GM19193 (cell line): Measurements from ENCODE around the gene AKR1C2.

Experiments
- POLR2A ChIP-seq: IDR thresholded peaks from 4 replicates; pipeline ENCODE4 v1.6.1; 2011; ENCODE audit not compliant: insufficient read depth, insufficient read length; ENCODE audit errors: extremely low read depth

AKR1C2 gene

DNA sequence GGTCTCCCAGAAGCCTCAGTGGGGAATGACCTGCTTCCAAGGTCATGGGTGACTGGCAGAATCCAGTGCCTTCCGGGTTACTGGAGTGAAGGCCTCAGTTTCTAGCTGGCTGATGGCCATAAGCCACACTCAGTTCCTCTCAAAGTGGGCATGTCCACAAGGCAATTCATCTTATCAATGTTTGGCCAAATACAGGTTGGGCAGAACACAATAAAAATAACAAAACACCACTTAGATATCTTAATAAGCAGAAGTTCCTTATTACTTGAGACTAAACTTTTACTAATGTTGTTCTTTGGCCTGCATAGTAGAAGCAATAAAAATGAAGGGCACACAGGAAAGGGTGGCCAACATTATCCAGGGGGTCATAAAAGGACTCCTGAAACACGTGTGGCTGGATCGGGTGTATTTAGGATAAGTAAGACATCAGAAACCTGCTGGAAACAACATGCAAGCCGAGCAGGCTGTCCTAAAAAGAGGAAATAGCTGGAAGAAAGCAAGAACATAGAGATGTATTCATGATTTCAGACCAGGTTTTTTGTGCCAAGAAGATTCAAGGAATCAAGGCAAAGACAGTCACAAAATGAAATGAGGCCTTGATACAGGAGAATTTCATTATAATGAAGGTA lies 19.6 kb upstream of the AKR1C2 start:
- TF ChIP-seq POLR2A: no peak

DNA sequence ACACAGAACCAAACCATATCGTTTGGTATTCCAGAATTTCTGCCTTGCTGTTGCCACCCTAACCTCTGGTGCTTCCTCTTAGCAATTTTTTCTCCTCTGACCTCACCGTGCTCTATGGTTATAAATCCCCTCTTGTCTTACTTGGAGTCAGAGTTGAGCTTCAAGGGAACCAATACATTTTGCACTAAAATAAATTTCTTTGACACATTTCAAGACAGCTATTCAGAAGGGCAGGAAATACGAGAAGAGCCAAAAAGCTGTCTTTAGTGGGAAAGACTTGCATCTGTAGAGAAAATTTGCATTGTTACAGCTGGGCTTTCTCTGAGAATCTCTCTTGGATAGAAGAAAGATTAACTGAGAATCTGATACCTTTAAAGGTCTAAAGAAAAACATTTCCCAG lies 14.5 kb upstream of the AKR1C2 start:
- TF ChIP-seq POLR2A: no peak

DNA sequence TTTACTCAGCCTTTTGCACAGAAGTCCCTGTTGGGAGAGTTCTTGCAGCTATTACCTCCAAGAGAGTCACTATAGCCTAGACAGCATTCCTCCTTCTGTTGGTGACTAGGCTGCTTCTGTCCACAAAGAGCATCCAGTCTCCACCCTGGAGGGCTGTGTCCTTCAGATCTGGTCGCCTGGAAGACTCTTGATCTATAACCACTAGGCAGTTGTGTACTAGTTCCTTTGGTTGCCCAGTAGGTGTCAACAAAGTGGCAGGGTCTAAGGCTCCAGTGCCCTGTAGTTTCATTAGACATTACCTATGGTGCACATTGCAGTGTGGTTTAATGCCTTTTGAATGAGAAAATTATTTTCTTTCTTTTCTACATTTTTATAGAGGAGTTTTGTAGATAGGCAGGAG lies 11.3 kb upstream of the AKR1C2 start:
- no peak for TF ChIP-seq POLR2A

DNA sequence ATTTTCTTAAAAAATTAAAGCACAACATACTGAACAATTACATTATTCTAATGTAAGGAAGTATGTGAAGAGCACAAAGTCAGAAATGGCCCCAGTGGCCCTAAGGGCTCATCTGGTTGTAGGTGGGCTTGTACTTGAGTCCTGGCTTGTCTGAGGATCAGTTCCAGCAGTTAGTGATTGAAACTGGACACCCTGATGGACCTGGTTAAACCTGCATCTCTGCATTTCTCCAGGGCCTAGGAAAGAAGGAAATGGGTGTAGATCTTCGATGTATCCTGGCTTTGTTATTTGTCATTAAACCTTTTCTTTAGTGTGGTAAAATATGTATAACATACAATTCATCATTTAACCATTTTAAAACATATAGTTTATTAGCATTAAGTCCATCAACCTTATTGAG lies 9.7 kb upstream of the AKR1C2 start:
- no peak for TF ChIP-seq POLR2A

DNA sequence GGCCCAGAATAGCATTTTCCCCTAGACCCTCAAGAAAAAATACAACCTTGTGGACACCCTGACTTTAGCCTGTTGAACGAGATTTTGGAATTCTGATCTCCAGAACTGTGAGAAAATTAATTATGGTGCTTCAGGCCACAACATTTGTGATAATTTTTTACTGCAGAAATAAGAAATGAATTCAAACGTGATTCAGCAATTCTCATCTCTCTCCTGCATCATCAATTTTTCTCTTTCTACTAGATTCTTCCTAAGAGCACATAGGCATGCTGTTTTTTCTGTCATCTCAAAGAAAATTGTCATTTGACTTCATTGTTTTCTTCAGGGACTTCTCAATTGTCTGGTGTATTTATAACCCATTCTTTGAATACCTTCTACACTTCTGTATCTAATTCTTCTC lies 8.9 kb upstream of the AKR1C2 start:
- no peak for TF ChIP-seq POLR2A

DNA sequence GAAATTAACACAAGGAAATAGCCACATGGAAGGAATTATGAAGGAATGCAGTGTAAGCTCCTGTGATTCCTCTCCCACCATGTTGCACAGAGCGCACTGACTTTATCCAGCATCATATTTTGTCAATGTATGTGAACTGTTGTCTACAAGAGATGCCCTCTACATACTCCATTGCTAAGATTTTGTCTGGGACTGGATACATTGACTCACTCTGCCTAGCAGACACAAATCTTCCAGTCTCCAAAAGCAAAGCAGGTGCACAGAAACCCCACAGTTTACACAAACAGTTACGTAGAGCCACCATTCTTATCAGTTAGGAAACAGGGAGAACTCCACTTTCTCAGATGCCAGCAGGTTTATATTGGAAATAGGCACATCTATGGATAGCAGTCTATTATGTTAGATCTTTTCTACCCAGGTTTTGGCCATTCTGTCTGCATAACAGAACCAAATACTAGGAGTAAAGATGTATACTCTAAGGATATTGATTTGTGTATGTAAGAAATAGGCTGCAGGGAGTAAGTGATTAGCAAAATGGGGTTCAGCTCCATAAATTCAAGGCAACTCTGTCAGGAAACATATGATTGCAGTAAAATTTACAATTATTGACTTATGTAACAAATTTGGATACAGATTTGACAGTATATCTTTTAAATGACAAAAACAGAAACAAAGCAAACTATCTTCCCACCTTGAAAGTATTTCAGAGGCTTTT lies 1.5 kb downstream of the AKR1C2 start:
- TF ChIP-seq POLR2A: no peak

DNA sequence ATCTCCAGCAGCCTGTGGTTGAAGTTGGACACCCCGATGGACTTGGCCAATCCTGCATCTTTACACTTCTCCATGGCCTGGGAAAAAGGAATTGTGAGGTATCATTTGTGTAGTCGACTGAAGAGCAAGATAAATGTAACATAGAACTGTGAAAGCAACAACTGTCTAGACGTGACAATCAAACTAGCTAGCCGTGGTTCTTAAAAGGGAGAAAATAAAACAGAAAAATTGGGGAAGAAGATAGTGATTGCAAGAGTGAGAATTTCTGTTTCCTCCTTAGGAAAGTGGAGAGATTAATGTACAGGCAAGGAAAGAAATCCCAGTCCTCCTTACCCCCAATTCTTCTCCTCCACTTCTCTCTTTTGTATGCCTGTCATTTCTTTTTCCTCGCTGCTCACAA lies 5.0 kb downstream of the AKR1C2 start:
- no peak for TF ChIP-seq POLR2A

DNA sequence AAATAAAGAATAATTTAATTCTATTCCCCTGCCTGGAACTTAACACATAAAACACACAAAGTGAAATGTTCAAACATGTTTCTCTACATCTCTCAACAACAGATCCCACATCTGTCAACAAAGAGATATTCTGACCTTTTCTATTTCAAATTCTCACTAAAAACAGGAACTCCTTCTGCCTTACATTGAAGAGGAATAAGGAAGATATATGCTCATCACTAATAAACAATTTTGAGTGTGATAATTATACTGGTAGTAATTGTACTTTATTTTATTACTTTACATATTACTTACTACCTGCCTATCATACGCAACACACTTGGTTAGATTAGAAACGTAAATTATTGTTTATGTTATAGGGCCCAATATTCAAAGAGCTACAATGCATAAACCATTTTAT lies 13.4 kb downstream of the AKR1C2 start:
- TF ChIP-seq POLR2A: no peak

DNA sequence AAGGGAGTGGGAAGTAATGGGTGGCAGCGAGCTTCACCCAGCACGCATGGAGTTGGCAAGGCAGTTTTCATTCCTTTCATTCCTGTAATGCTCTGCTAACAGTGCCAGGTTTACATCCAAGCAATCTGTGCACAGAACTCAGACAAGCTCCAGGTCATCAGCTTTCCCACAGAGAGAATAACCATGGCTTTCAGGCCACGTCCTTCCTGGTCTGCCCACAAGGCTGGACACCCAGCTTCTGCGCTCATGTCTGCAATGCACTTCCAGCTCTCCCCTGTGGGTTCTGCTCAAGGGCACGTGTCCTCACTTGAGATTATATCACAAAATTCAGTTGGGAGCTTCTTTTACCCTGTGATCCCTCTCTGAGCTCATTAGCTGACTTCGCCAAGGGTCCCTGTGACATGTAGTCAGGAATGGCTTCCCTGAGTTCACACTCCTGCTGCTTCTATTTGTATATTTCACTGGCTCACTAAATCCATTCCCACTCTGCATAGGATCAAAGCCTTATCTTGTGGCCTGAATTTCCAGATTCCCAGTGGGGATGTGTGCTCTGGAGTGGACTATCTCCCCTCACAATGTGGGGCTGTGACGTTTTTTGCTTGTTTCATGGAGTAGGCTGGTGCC lies 18.6 kb downstream of the AKR1C2 start:
- no peak for TF ChIP-seq POLR2A

DNA sequence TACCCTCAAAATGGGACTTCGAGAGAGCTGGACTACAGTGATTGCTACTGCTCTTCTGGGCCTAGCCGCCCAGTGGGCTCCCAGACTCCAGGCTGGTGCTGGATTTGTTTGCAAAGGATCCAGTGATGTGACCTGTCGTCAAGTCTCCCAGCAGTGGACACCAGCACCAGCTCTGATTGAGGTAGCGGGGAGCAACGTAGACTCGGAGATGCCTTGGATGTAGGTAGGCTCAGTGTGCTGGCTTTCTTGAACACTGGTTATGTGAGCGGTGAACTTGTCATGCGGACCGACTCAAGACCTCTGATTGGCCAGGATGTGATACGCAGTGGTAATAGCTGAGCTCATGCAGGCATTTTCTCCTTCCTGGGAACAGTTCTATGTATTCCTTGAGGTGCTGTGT lies 19.4 kb downstream of the AKR1C2 start:
- TF ChIP-seq POLR2A: no peak

DNA sequence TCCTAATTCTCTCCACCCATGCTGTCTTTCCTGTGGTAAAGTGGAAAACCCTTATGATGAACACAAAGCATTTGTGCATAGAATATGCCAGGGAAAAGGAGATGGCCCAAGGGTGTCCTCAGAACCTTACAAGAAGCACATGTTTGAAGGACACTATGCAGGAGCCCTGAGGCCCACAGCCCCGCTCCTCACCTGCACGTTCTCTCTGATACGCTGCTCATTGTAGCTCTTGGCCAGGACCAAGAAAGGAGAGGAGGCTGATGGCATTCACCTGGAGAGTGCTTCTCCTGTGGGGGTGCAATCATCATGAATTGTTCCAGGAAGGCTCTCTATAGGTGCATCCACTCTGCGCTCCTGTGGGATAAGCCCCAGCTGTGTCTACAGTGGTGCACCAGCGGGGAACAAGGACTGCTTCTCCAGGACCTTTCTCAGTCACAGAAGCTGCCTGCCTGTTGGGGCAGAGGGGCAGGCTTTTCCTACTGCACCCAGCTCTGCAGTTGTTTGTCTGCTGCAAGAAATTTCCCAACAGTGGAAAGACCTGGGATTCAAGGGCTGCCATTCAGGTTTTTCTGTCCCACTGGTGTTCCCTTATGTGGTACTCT lies 19.9 kb downstream of the AKR1C2 start:
- no peak for TF ChIP-seq POLR2A

DNA sequence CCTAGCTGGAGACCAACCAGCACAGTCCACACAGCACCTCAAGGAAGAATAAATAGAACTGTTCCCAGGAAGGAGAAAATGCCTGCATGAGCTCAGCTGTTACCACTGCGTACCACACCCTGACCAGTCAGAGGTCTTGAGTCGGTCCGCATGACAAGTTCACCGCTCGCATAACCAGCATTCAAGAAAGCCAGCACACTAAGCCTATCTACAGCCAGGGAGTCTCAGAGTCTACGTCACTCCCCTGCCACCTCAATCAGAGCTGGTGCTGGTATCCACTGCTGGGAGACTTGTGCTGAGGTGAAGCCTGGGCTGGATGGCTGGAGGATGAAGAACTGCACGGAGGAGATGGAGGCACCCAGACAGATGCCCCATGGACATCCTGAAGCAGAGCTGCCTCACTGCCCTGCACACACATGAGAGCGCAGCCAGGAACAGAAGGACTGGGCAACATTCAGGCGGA lies 20.9 kb downstream of the AKR1C2 start:
- TF ChIP-seq POLR2A: no peak

DNA sequence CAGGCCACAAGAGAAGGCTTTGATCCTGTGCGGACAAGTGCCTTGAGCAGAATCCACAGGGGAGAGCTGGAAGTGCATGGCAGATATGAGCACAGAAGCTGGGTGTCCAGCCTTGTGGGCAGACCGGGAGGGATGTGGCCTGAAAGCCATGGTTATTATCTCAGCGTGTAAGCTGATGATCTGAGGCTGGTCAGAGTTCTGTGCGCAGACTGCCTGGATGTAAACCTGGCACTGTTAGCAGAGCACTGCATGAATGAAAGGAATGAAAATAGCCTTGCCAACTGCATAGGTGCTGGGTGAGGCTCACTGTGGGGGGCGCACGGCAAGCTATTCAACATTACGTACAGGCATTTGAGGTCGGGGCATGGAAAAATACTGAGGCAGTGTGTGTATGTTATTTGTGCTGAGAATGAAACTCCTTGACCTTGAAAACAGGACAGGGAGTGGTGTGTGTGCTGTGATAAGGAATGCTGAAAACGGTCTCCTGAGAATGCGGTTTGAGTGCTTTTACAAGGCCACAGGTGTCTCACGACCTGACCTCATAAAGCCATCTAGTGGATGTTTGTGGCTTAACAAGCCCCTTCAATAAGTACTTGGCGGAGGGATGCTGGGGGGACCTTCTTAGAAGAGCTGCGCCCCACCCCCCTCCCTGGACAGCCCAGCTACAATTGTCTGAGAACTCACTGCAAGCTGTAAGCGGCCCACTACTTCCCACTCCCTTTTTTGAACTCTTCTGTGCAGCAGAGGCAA lies 21.8 kb downstream of the AKR1C2 start:
- TF ChIP-seq POLR2A: no peak

DNA sequence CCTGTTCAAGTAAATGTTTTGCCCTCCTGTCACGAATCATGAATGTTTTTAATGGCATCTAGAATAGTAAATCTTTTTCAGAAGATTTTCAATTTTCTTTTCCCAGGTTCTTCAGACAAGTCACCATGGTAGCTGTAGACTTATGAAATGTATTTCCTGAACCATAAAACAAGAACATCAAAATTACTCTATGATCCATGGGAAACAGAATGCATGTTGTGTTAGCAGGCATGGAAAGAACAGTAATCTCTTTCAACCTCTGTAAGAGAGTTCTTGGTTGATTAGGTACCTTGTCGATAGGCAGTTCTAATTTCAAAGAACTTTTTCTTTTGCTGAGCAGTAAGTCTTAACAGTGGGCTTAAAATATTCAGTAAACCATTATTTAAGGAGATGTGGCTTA lies 22.9 kb downstream of the AKR1C2 start:
- no peak for TF ChIP-seq POLR2A

DNA sequence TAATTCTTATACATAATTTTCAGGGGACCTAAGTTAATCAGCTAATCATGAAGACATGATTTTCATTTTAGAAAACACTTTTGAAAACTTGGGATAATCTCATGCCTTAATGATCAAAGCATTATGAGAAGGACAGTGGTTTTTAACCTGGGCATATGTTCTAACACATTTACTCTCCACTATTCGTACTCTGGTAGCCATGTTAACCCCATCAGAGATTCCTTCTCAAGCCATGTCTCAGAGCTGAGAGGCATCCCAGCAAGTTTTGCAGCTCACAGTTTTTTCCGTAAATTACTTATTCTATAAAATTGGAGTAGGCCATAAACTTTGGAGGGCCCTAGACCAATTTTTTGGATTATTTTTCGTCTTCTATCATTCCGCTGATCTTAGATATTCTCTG lies 24.8 kb downstream of the AKR1C2 start:
- TF ChIP-seq POLR2A: no peak

DNA sequence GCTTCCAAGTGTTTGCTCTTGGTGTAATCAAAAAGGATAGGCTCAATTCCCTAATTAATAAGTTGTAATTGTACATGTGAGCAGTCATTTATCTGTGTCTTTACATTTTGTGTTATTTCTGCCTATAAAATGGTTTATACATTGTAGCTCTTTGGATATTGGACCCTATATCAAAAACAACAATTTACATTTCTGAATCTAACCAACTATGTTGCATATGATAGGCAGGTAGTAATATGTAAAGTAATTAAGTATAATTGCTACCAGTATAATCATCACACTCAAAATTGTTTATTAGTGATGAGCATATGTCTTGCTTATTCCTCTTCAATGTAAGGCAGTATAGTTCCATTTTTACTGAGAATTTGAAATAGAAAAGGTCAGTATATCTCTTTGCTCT lies 26.6 kb downstream of the AKR1C2 start:
- TF ChIP-seq POLR2A: no peak
